K562 (cell line): Measurements from ENCODE around the gene FAM110D. TPM values are rescaled to one million over a fixed set of nuclear protein-coding genes. Genes with fewer than 3 reads are reported as not detected.

Experiments
- ARID1B ChIP-seq: fragments of 450-650 bp; IDR thresholded peaks from 2 replicates; pipeline ENCODE4 v1.6.1; 2016; ENCODE audit warnings: antibody characterized with exemption, mild to moderate bottlenecking, inconsistent platforms
- BACH1 ChIP-seq: fragments of 200-800 bp; sonication (Bioruptor generic); IDR thresholded peaks from 2 replicates; pipeline ENCODE4 v1.6.1; 2016; ENCODE audit warnings: missing genetic modification characterization, missing compliant biosample characterization
- FOXM1 ChIP-seq, 2 experiments: fragments of 450-650 bp in 1 of 2; sonication (generic) in 1 of 2; formaldehyde crosslinking in 1 of 2; IDR thresholded peaks; 2 replicates each; pipeline versions ENCODE4 v1.6.1 to v1.9.0; 2017 to 2022; ENCODE audit warnings: low read depth in 2 of 2, mild to moderate bottlenecking in 2 of 2, missing genetic modification reagents in 1 of 2, moderate library complexity in 1 of 2
- FOXP1 ChIP-seq: sonication (generic); formaldehyde crosslinking; IDR thresholded peaks from 2 replicates; pipeline ENCODE4 v1.8.0; 2022; ENCODE audit warnings: mild to moderate bottlenecking, missing genetic modification reagents
- GABPA ChIP-seq: fragments of 200-800 bp; sonication (Bioruptor generic); conservative IDR thresholded peaks from 2 replicates; pipeline ENCODE4 v1.6.1; 2016; ENCODE audit warnings: low read depth, missing genetic modification characterization, missing compliant biosample characterization
- HDAC2 ChIP-seq: fragments of 450-650 bp; IDR thresholded peaks from 2 replicates; pipeline ENCODE4 v1.6.1; 2016; ENCODE audit warnings: mild to moderate bottlenecking
- ILF3 ChIP-seq: fragments of 450-650 bp; IDR thresholded peaks from 2 replicates; pipeline ENCODE4 v1.6.1; 2018; ENCODE audit warnings: antibody characterized with exemption, mild to moderate bottlenecking, moderate library complexity, borderline replicate concordance
- KAT7 ChIP-seq: sonication (generic); formaldehyde crosslinking; IDR thresholded peaks from 2 replicates; pipeline ENCODE4 v1.8.0; 2022; ENCODE audit warnings: missing genetic modification reagents, mild to moderate bottlenecking, borderline replicate concordance
- KDM1A ChIP-seq, 2 experiments: fragments of 450-650 bp; IDR thresholded peaks; 2 replicates each; pipeline ENCODE4 v1.6.1; 2016; ENCODE audit warnings: mild to moderate bottlenecking in 2 of 2
- KLF13 ChIP-seq: fragments of 450-650 bp; IDR thresholded peaks from 2 replicates; pipeline ENCODE4 v1.6.1; 2016; ENCODE audit warnings: missing genetic modification characterization, low read depth, mild to moderate bottlenecking, missing compliant biosample characterization, moderate library complexity, borderline replicate concordance
- MED1 ChIP-seq: sonication (generic); formaldehyde crosslinking; IDR thresholded peaks from 2 replicates; pipeline ENCODE4 v1.8.1; 2023; ENCODE audit warnings: missing genetic modification reagents, borderline replicate concordance
- MNT ChIP-seq, 2 experiments: fragments of 450-650 bp; conservative IDR thresholded peaks; 2 replicates each; pipeline ENCODE4 v1.6.1; 2017; ENCODE audit warnings: mild to moderate bottlenecking in 2 of 2, moderate library complexity in 2 of 2
- PURB ChIP-seq: sonication (generic); formaldehyde crosslinking; IDR thresholded peaks from 2 replicates; pipeline ENCODE4 v1.9.0; 2021; ENCODE audit warnings: low read depth, mild to moderate bottlenecking, missing genetic modification reagents
- RBM17 ChIP-seq: fragments of 200-400 bp; formaldehyde crosslinking; IDR thresholded peaks from 2 replicates; pipeline ENCODE4 v1.6.1; 2017; ENCODE audit warnings: low read depth, mild to moderate bottlenecking, low read length, borderline replicate concordance
- SRSF7 ChIP-seq: fragments of 200-400 bp; formaldehyde crosslinking; optimal IDR thresholded peaks from 2 replicates; pipeline ENCODE3; 2017; ENCODE audit warnings: mild to moderate bottlenecking, low read depth, low read length
- STAT5A ChIP-seq: IDR thresholded peaks from 2 replicates; pipeline ENCODE4 v1.6.1; 2012; ENCODE audit warnings: low read length, inconsistent platforms, borderline replicate concordance
- TAF1 ChIP-seq: IDR thresholded peaks from 2 replicates; pipeline ENCODE4 v1.6.1; 2011; ENCODE audit warnings: mild to moderate bottlenecking, low read length, moderate library complexity; ENCODE audit not compliant: insufficient read depth, control insufficient read depth, severe bottlenecking; ENCODE audit errors: extremely low read depth
- TEAD1 ChIP-seq, 2 experiments: fragments of 450-650 bp in 1 of 2; sonication (generic) in 1 of 2; formaldehyde crosslinking; IDR thresholded peaks; 2 replicates each; pipeline versions ENCODE4 v1.4.0 to v1.8.0; 2020 to 2022; ENCODE audit warnings: mild to moderate bottlenecking in 2 of 2, missing genetic modification reagents in 1 of 2
- ZBTB17 ChIP-seq: fragments of 450-650 bp; formaldehyde crosslinking; IDR thresholded peaks from 2 replicates; pipeline ENCODE4 v1.4.0; 2020; ENCODE audit warnings: mild to moderate bottlenecking
- ZBTB26 ChIP-seq: fragments of 450-650 bp; formaldehyde crosslinking; IDR thresholded peaks from 2 replicates; pipeline ENCODE4 v1.4.0; 2022; ENCODE audit warnings: missing genetic modification characterization
- ZC3H4 ChIP-seq: sonication (generic); formaldehyde crosslinking; IDR thresholded peaks from 2 replicates; pipeline ENCODE4 v1.9.0; 2021; ENCODE audit warnings: missing genetic modification reagents, borderline replicate concordance
- ZNF143 ChIP-seq: sonication (generic); formaldehyde crosslinking; IDR thresholded peaks from 2 replicates; pipeline ENCODE4 v1.9.0; 2022; ENCODE audit warnings: mild to moderate bottlenecking, missing genetic modification reagents
- ZNF239 ChIP-seq: fragments of 250-450 bp; sonication (Bioruptor Pico); IDR thresholded peaks from 2 replicates; pipeline ENCODE4 v1.4.0; 2020; ENCODE audit warnings: mild to moderate bottlenecking
- ZNF583 ChIP-seq: fragments of 250-450 bp; sonication (Bioruptor Pico); IDR thresholded peaks from 2 replicates; pipeline ENCODE4 v1.4.0; 2020
- ZNF79 ChIP-seq: fragments of 250-450 bp; sonication (Bioruptor Pico); IDR thresholded peaks from 2 replicates; pipeline ENCODE4 v1.4.0; 2020; ENCODE audit warnings: low read depth, mild to moderate bottlenecking, moderate library complexity
- polyA plus RNA-seq, 8 experiments: library from polyadenylated mRNA; depleted of rRNA in 4 of 8; stranded (reverse) in 5 of 8; unstranded in 3 of 8; fragments of >200 nt; fragmentation: Nextera tagmentation in 2 of 8; fragmentation: Illumina TruSeq in 1 of 8; extraction: Ambion mirVana in 2 of 8; extraction: Trizol in 1 of 8; gene quantifications; 2 replicates each; pipeline versions ENCODE4 v1.2.1 to v1.2.3, GENCODE V29; 2011 to 2014; ENCODE audit warnings: inconsistent platforms in 1 of 8, missing spikeins in 1 of 8
- total RNA-seq, 7 experiments: library from RNA; depleted of rRNA in 6 of 7; stranded (reverse); fragments of >200 nt in 6 of 7; fragmentation: Illumina TruSeq in 2 of 7; extraction: Trizol in 2 of 7; gene quantifications; 2 replicates each; pipeline versions ENCODE4 v1.2.1 to v1.2.3, GENCODE V29; 2011 to 2021; ENCODE audit warnings: low replicate concordance in 1 of 7

FAM110D gene
- total and polyA plus RNA-seq, 9 of the 15 experiments (the other 6 are each of a cell fraction or from before 2014, with no cell fraction given), result 0.04 to 1.1 (median 0.33) TPM

DNA sequence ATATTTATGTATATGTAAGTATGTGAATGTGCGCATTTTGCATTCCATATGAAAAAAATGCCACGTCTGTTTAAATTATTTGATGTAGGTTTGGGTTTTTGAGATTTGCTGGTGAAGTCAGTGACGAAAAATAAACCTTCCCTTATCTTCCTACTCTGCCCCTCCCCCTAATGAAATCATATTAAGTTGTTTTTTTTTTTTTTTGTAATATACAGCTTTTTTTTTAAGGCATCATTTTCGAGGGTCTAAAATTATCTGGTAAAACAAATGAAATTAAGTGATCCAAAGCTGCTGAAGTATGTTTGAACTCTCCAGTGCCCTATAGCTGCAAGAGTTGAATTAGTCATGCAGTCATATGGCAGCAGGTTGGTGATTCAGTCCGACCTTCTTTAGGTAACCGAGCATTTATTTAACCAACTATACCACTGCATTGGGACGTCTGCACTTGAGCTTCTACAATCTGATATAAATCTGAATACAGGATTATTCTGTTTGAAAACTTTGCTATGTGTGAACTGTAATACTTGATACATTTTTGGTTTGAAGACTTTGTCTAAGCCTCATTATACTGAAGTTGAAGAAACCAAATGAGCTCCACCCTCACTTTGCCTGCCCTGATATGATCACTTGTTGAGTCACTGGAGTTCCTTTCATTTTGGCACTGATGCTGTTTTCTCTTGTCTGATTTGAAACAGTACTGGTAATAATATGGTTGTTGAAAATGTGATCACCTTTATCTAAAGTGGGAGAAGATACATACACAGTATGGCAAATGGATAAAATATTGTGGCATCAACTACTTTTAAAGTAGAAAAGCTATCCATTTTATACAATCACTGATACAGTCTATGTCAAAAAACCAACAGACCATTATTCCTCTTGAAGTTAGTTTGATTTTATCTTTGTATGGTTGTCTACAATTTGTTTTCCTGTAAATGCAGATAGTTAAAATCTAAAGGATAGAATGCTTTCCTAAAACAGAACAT is 35.6 kb upstream of the FAM110D start (continued):
- no peak for TF ChIP-seq KAT7 (CRISPR knock-in tag)
- TF ChIP-seq ZNF239 (CRISPR knock-in tag), result peak; percentile 40; the same call in 1 of the 2 replicates
- no peak for TF ChIP-seq ILF3
- TF ChIP-seq STAT5A, result peak; percentile 54; the same call in 1 of the 2 replicates
- peak; percentile 48; the same call in 1 of the 2 replicates for TF ChIP-seq KLF13
- peak; percentile 84 for TF ChIP-seq HDAC2
- TF ChIP-seq BACH1, result peak; percentile 70
- no peak; the same call in 1 of the 2 replicates for TF ChIP-seq FOXP1
- 0 out of 2 replicates have a peak, but pooled peaks have one; percentile 8 for TF ChIP-seq GABPA (tag)
- no peak for TF ChIP-seq ZC3H4 (CRISPR knock-in tag)
- TF ChIP-seq ARID1B, result peak; percentile 86
- TF ChIP-seq SRSF7, result no peak
- TF ChIP-seq PURB, result no peak
- TF ChIP-seq RBM17, result no peak
- TF ChIP-seq FOXM1 (IDR thresholded peaks at IDR 0.05; ENCODE audit: low read depth), result peak; percentile 60; the same call in 1 of the 2 replicates
- TF ChIP-seq FOXM1 (CRISPR knock-in tag; IDR thresholded peaks at IDR 0.05; ENCODE audit: low read depth), result no peak
- TF ChIP-seq MNT (conservative IDR thresholded peaks at IDR 0.05), result peak; percentile 48 to 59; a peak in 2 of 4 replicates
- TF ChIP-seq TAF1, result no peak
- TF ChIP-seq ZBTB17 (CRISPR knock-in tag), result peak; percentile 58; the same call in 1 of the 2 replicates
- no peak for TF ChIP-seq ZBTB26 (CRISPR knock-in tag)
- peak; percentile 70; the same call in 1 of the 2 replicates for TF ChIP-seq ZNF583 (CRISPR knock-in tag)
- TF ChIP-seq TEAD1 (CRISPR knock-in tag; IDR thresholded peaks at IDR 0.05), result peak in 1 of 2 experiments; percentile 66; a peak in 1 of 4 replicates
- no peak; the same call in 1 of the 2 replicates for TF ChIP-seq ZNF79 (CRISPR knock-in tag)
- TF ChIP-seq ZNF143, result no peak
- peak; percentile 82 to 88 for TF ChIP-seq KDM1A (IDR thresholded peaks at IDR 0.05)
- TF ChIP-seq MED1 (CRISPR knock-in tag), result no peak
